GM18511 (cell line): ENCODE measurements around the gene PTF1A.
"Not testable (repeated sequence)": the region's sequence is repeated elsewhere in the genome, so short reads cannot be mapped to it uniquely, and the experiment has no call there.

Source experiments
- ATAC-seq: cut with Tn5 transposase; IDR thresholded peaks from one replicate; pipeline ENCODE4 v1.9.1; 2021; ENCODE audit warnings: mild to moderate bottlenecking, moderate library complexity; ENCODE audit not compliant: unreplicated experiment

PTF1A gene

DNA sequence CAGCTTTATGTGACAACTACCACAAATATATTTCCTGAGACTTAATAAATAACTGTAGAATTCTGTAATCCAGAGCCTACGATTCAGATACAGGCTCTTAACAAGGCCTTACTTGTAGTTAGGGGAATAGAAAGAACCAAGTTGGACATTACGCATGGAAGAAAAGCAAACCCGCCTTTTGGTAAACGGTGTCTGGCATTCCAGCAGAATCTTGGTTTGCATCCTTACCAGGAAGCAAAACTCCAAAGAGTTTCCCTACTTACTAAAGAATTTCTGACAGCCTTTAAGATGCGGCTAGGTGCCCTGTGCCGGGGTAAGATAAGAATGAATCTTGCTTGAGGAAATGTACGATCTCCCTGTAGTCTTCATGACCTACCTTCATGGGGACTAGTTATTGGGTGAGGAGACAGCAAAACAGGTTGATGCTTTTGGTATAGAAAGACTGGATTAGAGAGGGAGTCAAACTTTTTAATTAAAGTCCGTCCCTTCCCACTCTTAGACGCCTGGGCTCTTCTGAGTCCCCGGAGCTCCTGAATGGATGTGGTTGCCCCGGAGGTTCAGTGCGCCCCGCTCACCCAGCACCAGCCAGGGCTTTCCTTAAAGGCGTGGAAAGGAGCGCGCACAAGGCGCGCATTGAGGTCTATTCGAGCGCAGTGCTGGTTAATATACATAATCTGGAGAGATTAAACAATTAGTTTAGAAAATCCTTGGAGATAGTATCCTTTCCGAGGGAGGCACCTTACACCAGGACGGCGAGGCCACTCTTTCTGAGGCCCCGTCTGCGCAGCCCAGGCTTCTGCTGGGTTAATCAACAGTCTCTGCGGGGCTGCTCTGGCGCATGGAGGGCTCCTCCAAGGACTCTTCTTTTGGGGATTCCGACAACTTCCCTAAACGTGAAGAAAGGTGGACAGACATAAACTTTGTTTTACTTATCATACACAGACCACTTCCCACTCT, 11.5 kb downstream of the PTF1A start:
- no peak for ATAC-seq

DNA sequence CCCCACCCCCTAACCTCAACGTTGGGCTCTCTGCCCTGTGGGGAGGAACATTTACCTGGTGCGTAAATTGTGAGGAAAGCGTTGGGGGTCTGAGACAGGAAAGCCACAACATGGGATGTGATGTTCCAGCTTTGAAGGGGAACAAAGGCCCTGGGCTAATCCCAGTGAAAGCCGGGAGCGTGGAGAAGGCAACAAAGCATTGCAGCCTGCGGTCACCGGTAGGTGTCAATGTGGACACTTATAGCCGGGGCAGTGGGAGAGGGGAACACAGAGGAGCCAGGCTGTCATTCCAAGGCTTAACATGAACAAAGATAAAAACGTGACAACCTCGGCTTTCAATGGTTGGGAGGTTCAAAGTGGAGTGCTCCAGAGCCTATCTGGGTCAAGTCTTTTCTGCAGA, 12.7 kb downstream of the PTF1A start:
- no peak for ATAC-seq

DNA sequence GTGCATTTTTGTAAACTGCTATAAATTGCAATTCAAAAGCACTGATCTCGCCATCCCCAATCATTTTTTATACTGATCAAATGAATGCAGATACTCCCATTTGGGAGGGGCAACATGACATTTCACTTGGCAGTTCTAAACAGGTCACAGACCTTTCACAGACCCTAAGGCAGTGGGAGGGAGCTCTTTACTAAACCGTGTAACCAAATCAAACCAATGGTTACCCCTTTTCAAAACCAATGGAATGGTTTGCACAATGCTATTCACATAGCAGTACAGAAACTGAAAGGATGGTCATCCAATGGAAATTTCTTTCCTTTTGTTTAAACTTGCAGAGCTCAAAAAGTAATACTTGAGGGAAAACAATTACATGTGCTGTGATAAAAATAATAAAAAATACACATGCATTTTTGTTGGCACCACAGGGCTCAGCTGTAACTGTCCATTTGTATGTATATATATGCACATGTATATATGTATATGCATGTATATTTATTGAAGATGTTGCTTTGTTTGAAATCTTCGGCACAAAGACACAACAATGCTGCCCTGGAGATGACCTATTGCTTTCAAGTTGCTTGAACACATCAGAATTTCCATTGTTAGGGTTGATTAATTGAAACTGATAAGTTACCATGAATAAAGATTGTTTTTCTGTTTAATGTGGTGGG, 14.0 kb downstream of the PTF1A start:
- ATAC-seq: no peak

DNA sequence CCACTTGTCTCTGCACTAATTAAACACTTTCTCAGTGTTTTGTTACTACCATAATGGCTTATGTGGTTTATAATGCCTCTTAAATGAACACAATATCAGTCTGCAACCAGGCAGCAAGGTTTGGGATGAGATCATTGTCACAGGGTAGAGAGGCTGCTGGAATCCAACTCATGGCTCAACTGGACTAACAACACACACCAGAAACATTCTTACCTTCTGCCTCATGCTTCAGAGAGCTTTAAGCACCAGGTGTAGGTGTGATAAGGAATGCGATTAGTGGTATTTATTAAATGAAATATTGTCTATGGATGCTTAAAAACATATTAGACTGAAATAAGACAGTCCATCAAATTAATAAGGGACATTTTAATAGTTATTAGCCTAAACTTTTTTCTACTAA, 25.4 kb downstream of the PTF1A start:
- ATAC-seq: no peak

DNA sequence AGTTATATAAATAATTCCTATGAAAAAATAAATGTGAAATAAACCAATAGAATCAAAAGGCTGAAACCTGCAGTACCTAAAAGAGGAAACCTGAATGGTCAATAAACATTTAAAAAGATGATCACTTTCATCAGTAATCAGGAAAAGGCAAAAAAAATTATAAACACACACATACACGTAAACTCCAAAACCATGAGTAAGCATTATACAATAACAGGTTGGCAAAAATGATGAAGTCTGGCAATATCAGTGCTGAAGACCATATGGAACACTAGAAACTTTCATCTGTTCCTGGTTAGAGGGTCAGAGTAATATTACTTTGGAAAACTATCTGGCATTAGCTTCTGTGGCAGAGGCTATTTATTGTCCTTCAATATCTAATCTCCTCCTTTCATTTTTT, 38.5 kb downstream of the PTF1A start:
- ATAC-seq: no peak

DNA sequence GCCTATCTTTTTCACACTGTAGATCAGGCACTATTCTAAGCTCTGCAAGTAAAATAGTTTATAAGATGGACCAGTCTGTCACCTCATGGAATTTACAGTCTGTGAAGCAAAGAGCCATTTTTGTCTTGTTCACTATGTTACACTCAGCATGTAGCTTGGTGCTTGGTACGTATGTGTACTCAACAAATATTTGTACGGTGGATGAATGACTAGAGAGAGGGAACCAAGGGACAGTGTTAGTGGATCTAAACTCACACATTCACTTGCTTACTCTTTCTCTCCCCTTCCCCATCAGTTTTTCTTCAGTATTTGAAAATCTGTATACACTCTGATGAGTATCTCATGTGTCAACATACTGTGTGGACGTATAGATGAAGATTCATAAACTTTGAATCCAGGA, 45.9 kb downstream of the PTF1A start:
- no peak for ATAC-seq

DNA sequence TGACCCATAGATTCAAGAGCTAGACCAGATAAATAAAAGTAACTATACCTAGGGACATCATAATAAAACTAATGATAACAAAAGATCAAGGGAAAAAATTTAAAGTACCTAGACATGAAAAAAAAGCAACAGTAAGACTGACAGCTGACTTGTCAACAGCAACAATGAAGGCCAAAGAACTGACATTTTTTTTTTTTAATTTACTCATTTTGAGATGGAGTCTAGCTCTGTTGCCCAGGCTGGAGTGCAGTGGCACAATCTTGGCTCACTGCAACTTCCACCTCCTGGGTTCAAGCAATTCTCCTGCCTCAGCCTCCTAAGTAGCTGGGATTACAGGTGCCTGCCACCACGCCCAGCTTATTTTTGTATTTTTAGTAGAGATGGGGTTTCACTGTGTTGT, 49.7 kb downstream of the PTF1A start:
- ATAC-seq: not testable (repeated sequence)
